Neuronal stem cell (in vitro differentiated cells): ENCODE results near the gene FBXO10.
"Not testable (repeated sequence)": the region's sequence is repeated elsewhere in the genome, so short reads cannot be mapped to it uniquely, and the experiment has no call there.

Experiments
- DNase-seq: peaks from one replicate; pipeline ENCODE4 v3.0.0-alpha.2; 2013; ENCODE audit warnings: low spot score
- H2AFZ ChIP-seq: one replicate; pipeline ENCODE4 v1.6.1; 2013; ENCODE audit warnings: mild to moderate bottlenecking, low read length, inconsistent platforms
- H2AK5ac ChIP-seq: 2 replicates; pipeline ENCODE4 v1.6.1; 2013; ENCODE audit warnings: low read depth, mild to moderate bottlenecking, inconsistent platforms, low read length, moderate library complexity, mixed read lengths
- H2BK120ac ChIP-seq: 2 replicates; pipeline ENCODE4 v1.6.1; 2013; ENCODE audit warnings: low read depth, mild to moderate bottlenecking, inconsistent platforms, low read length, moderate library complexity, mixed read lengths
- H2BK12ac ChIP-seq: one replicate; pipeline ENCODE4 v1.6.1; 2013; ENCODE audit warnings: low read length, inconsistent platforms
- H2BK15ac ChIP-seq: 2 replicates; pipeline ENCODE4 v1.6.1; 2013; ENCODE audit warnings: mild to moderate bottlenecking, low read length, inconsistent platforms, mixed read lengths
- H2BK5ac ChIP-seq: one replicate; pipeline ENCODE4 v1.6.1; 2013; ENCODE audit warnings: inconsistent platforms, mild to moderate bottlenecking, low read length, moderate library complexity
- H3K14ac ChIP-seq: one replicate; pipeline ENCODE4 v1.6.1; 2013; ENCODE audit warnings: low read length, inconsistent platforms
- H3K18ac ChIP-seq: 2 replicates; pipeline ENCODE4 v1.6.1; 2013; ENCODE audit warnings: low read length, inconsistent platforms
- H3K23ac ChIP-seq: 2 replicates; pipeline ENCODE4 v1.6.1; 2013; ENCODE audit warnings: low read depth, mild to moderate bottlenecking, mixed read lengths, low read length, inconsistent platforms; ENCODE audit not compliant: poor library complexity
- H3K27ac ChIP-seq: replicated peaks from 3 replicates; pipeline ENCODE4 v1.5.1; 2013; ENCODE audit warnings: low read length, inconsistent platforms
- H3K27me3 ChIP-seq, 3 experiments: 2 replicates each; pipeline ENCODE4 v1.6.1; 2013; ENCODE audit warnings: low read length in 3 of 3, mild to moderate bottlenecking in 2 of 3, inconsistent platforms in 1 of 3, low read depth in 1 of 3, mixed read lengths in 1 of 3, moderate library complexity in 1 of 3; ENCODE audit not compliant: control insufficient read depth in 3 of 3, insufficient read depth in 3 of 3
- H3K36me3 ChIP-seq, 2 donors: replicated peaks in 1 of 2; 2 replicates each; pipeline ENCODE4 v1.6.1; 2013; ENCODE audit warnings: low read length in 2 of 2; ENCODE audit not compliant: control insufficient read depth in 2 of 2, insufficient read depth in 2 of 2
- H3K4ac ChIP-seq: 2 replicates; pipeline ENCODE4 v1.6.1; 2013; ENCODE audit warnings: inconsistent platforms, mild to moderate bottlenecking, low read length, moderate library complexity
- H3K4me1 ChIP-seq, 2 donors: 1 replicate in 1 of 2; 2 replicates in 1 of 2; pipeline ENCODE4 v1.6.1; 2013; ENCODE audit warnings: low read length in 2 of 2, low read depth in 1 of 2; ENCODE audit not compliant: control insufficient read depth in 2 of 2, insufficient read depth in 1 of 2
- H3K4me2 ChIP-seq: one replicate; pipeline ENCODE4 v1.6.1; 2013; ENCODE audit warnings: mild to moderate bottlenecking, low read length, inconsistent platforms; ENCODE audit not compliant: insufficient read depth, poor library complexity, severe bottlenecking
- H3K4me3 ChIP-seq, 2 donors: 2 replicates each; pipeline ENCODE4 v1.5.1; 2013; ENCODE audit warnings: low read length in 2 of 2, mild to moderate bottlenecking in 2 of 2, inconsistent platforms in 1 of 2, moderate library complexity in 1 of 2
- H3K79me1 ChIP-seq: one replicate; pipeline ENCODE4 v1.6.1; 2013; ENCODE audit warnings: low read depth, mild to moderate bottlenecking, inconsistent platforms, low read length, moderate library complexity
- H3K9ac ChIP-seq: one replicate; pipeline ENCODE4 v1.6.1; 2013; ENCODE audit warnings: mild to moderate bottlenecking, low read depth, low read length, inconsistent platforms; ENCODE audit not compliant: poor library complexity
- H3K9me3 ChIP-seq, 2 donors: replicated peaks in 1 of 2; 2 replicates each; pipeline versions ENCODE3 to v1.6.1; 2013; ENCODE audit warnings: low read length in 2 of 2, mild to moderate bottlenecking in 2 of 2, inconsistent platforms in 1 of 2, low read depth in 1 of 2, mixed read lengths in 1 of 2, moderate library complexity in 1 of 2; ENCODE audit not compliant: control insufficient read depth in 2 of 2, insufficient read depth in 1 of 2
- H4K8ac ChIP-seq: one replicate; pipeline ENCODE4 v1.6.1; 2013; ENCODE audit warnings: low read depth, mild to moderate bottlenecking, inconsistent platforms, low read length, moderate library complexity
- H4K91ac ChIP-seq: one replicate; pipeline ENCODE4 v1.6.1; 2013; ENCODE audit warnings: low read length, low read depth, mild to moderate bottlenecking, inconsistent platforms; ENCODE audit not compliant: poor library complexity
- WGBS, 2 donors: extraction: QIAGEN DNeasy Blood & Tissue Kit; methylation state at CpG; one replicate each; pipeline ENCODE4 v1.1.7; 2013; ENCODE audit warnings: missing lambda C conversion rate in 2 of 2, mixed read lengths in 1 of 2; ENCODE audit not compliant: insufficient read length in 2 of 2, insufficient replicate concordance in 1 of 2; ENCODE audit errors: extremely low coverage in 2 of 2; 5-methylcytosine and 5-hydroxymethylcytosine counted together

The FBXO10 gene

DNA sequence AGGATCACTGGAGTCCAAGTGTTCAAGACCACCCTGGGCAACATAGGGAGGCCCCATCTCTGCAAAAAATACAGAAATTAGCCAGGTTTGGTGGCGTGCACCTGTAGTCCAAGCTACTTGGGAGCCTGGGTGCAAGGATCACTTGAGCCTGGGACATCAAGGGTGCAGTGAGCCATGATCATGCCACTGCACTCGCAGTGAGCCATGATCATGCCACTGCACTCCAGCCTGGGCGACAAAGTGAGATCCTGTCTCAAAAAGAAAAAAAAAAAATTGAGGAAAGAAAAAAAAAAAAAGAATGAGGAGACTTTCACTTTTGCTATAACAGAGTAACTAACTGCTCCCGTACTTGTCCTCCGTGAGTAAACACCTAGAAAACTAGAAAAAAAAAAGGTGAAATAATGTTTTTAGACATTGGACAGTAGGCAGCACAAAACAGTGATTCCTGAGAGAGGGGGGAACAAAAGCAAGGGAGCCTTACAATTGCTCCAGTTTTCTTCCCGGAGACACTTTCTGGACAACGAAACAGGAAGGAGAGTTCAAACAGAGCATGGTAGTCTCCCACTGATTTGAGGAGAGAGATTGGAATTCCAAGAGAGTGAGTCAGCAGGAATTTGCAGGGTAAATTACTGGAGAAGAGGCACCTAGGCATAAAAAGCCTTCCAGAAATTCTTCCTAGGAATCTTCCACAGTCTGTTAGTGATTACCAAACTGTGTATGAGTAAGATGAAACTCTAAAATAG lies 104.1 kb downstream of the FBXO10 start:
- no peak overlapping the region for H3K4me3 ChIP-seq
- H2BK5ac ChIP-seq, result no peak overlapping the region
- no peak overlapping the region for H2BK120ac ChIP-seq
- H3K79me1 ChIP-seq, result peaks cover 2% of the 10 kb centered on the region
- H2AK5ac ChIP-seq, result no peak overlapping the region
- H3K14ac ChIP-seq, result no peak overlapping the region
- peak; percentile 73 for DNase-seq
- no peak overlapping the region for H4K8ac ChIP-seq
- no peak overlapping the region for H3K23ac ChIP-seq
- H3K36me3 ChIP-seq, result no peaks in the 10 kb centered on the region
- H4K91ac ChIP-seq, result no peak overlapping the region
- H3K27ac ChIP-seq, result peak overlapping the region; percentile 83
- peak overlapping the region; percentile 0 for H3K18ac ChIP-seq
- peaks cover 7 to 17% of the 10 kb centered on the region in 2 donors for H3K9me3 ChIP-seq
- peaks cover 0 to 3% of the 10 kb centered on the region in 2 donors for H3K4me1 ChIP-seq
- no peak overlapping the region for H3K4me2 ChIP-seq
- no peak overlapping the region for H3K4ac ChIP-seq
- no peak overlapping the region for H2BK12ac ChIP-seq
- H3K9ac ChIP-seq, result no peak overlapping the region
- no CpG with 5 or more reads among the region's 7 CpGs for WGBS, 2 donors
- H3K27me3 ChIP-seq, result no peaks in the 10 kb centered on the region
- no peak overlapping the region for H2BK15ac ChIP-seq
- H2AFZ ChIP-seq, result peak overlapping the region; percentile 85

DNA sequence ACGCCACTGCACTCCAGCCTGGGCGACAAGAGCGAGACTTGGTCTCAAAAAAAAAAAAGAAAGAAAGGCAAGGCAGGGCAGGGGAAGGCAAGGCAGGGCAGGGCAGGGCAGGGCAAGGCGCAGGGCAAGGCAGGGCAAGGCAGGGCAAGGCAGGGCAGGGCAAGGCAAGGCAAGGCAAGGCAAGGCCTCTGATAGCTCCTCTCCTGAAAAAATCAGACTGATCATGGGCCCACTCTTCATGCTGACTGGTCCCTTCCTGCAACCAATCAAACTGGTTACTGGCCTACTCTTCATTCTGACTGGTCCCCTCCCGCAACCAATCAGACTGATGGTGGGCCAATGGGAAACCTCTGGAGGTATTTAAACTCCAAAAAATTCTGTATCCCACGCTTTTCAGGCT lies 107.6 kb downstream of the FBXO10 start:
- Histone ChIP-seq H3K9me3 (peaks cover 1 to 2% of the 10 kb centered on the region in 2 donors), H3K27me3 (no peaks in the 10 kb centered on the region), H2BK120ac (no peak overlapping the region), H3K4me3 (no peak overlapping the region), H2AK5ac (no peak overlapping the region), H3K9ac (no peak overlapping the region), H3K79me1 (peaks cover 2% of the 10 kb centered on the region), H4K8ac (no peak overlapping the region), H3K18ac (peak overlapping the region; percentile 72), H2AFZ (no peak overlapping the region), H2BK12ac (peak overlapping the region; percentile 73), H2BK15ac (no peak overlapping the region), H2BK5ac (no peak overlapping the region), H3K4ac (no peak overlapping the region), H4K91ac (no peak overlapping the region), H3K14ac (no peak overlapping the region), H3K27ac (no peak overlapping the region), H3K4me1 (peaks cover 4 to 6% of the 10 kb centered on the region in 2 donors), H3K23ac (peak overlapping the region; percentile 86), H3K4me2 (no peak overlapping the region), H3K36me3 (no peaks in the 10 kb centered on the region)
- no peak for DNase-seq
- WGBS, 2 donors, result no CpG with 5 or more reads among the region's 6 CpGs

DNA sequence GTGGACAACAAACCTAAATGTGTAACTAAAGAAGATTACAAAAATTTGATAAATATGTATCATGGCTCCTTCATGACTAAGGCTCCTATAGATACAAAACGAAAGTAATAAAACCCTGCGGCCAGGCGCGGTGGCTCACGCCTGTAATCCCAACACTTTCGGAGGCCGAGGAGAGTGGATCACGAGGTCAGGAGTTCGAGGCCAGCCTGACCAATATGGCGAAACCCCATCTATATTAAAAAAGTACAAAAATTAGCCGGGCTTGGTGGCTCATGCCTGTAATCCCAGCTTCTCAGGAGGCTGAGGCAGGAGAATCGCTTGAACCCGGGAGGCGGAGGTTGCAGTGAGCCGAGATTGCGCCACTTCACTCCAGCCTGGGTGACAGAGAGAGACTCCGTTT lies 108.7 kb downstream of the FBXO10 start:
- not testable (repeated sequence) for H3K18ac ChIP-seq, H3K27me3 ChIP-seq, H3K9me3 ChIP-seq, H3K23ac ChIP-seq, H2BK15ac ChIP-seq, H3K79me1 ChIP-seq, H3K9ac ChIP-seq, H3K4me1 ChIP-seq, H3K36me3 ChIP-seq, DNase-seq, H2BK120ac ChIP-seq, H4K8ac ChIP-seq, H3K4me3 ChIP-seq, H2BK5ac ChIP-seq, H2AK5ac ChIP-seq, H3K4ac ChIP-seq, H4K91ac ChIP-seq, H2AFZ ChIP-seq, H3K14ac ChIP-seq, H3K27ac ChIP-seq
- WGBS, 2 donors, result no CpG with 5 or more reads among the region's 17 CpGs
- Histone ChIP-seq H2BK12ac (peak overlapping the region; percentile 54), H3K4me2 (peak overlapping the region; percentile 4)

DNA sequence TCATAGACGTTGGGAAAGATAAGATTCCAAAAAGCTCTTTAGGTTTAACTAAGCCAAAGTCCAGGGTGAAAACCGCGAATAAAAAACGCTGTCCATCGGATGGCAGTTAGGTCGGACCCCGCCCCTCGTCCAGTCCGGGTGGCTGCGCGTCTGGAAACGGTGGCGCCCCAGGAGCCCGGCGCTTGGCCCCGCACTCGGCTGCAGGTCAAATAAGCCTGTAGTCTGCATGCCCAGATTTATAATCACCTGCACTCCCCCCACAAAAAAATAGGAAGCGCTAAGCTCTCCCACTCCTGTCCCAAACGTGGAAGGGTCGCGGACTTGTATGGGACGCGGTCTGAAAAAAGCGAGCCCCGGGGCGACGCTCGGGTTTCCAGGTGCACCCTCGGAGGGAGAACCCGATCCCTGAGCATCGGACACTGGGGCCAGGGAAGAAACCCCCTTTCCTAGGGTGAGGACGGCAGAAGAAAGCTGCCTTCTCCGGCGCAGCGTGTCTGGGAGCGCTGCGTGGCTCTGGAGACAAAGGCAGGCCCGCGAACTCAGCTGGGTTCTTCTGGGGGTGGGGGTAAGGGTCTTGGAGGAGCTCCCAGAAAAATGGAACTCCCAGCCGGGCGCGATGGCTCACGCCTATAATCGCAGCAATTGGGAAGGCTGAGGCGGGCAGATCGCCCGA lies 110.0 kb downstream of the FBXO10 start:
- Histone ChIP-seq H3K79me1 (peaks cover 2% of the 10 kb centered on the region), H3K27me3 (no peaks in the 10 kb centered on the region), H3K4me3 (peak overlapping the region; percentile 78 to 88), H3K4me1 (peaks cover 6 to 9% of the 10 kb centered on the region in 2 donors), H3K27ac (peak overlapping the region; percentile 100), H3K18ac (peak overlapping the region; percentile 96), H4K8ac (no peak overlapping the region), H2BK120ac (no peak overlapping the region), H2BK5ac (peak overlapping the region; percentile 54), H3K9me3 (no peaks in the 10 kb centered on the region), H3K4me2 (peak overlapping the region; percentile 92), H2BK12ac (no peak overlapping the region), H3K14ac (no peak overlapping the region), H4K91ac (no peak overlapping the region), H3K9ac (peak overlapping the region; percentile 87), H3K36me3 (peaks cover 0 to 14% of the 10 kb centered on the region in 2 donors), H2AFZ (peak overlapping the region; percentile 92), H2AK5ac (no peak overlapping the region), H2BK15ac (no peak overlapping the region), H3K23ac (peak overlapping the region; percentile 3), H3K4ac (no peak overlapping the region)
- WGBS, 2 donors, result no CpG with 5 or more reads among the region's 47 CpGs
- peak; percentile 77 for DNase-seq
